Adrenal gland (tissue), 12 donors: ENCODE measurements around the gene FOSL1. TPM values are rescaled to one million over a fixed set of nuclear protein-coding genes. Genes with fewer than 3 reads are reported as not detected.

Source experiments
- DNase-seq, 7 donors: peaks; one replicate each; pipeline ENCODE4 v3.0.0-alpha.2; 2019 to 2020
- H3K27ac ChIP-seq, 5 donors: fragments of 200-600 bp; sonication (generic) in 4 of 5; 1 replicate in 3 of 5; 2 replicates in 2 of 5; pipeline versions ENCODE4 v1.5.1 to v1.8.0; 2016 to 2020; ENCODE audit warnings: mild to moderate bottlenecking in 1 of 5
- H3K27me3 ChIP-seq: fragments of 200-600 bp; 2 replicates; pipeline ENCODE4 v1.8.0; 2021
- H3K36me3 ChIP-seq, 2 donors: fragments of 200-600 bp; replicated peaks in 1 of 2; 1 replicate in 1 of 2; 2 replicates in 1 of 2; pipeline versions ENCODE4 v1.5.1 to v1.8.0; 2018 to 2022
- H3K4me1 ChIP-seq, 2 donors: fragments of 200-600 bp; replicated peaks in 1 of 2; 1 replicate in 1 of 2; 2 replicates in 1 of 2; pipeline versions ENCODE4 v1.5.1 to v1.8.0; 2018 to 2021
- H3K4me3 ChIP-seq, 4 donors: fragments of 200-600 bp; sonication (generic) in 3 of 4; one replicate each; pipeline ENCODE4 v1.5.1; 2016 to 2018
- H3K9me3 ChIP-seq, 3 donors: fragments of 200-600 bp; sonication (generic) in 1 of 3; replicated peaks in 1 of 3; 1 replicate in 2 of 3; 2 replicates in 1 of 3; pipeline versions ENCODE4 v1.5.1 to v1.8.0; 2016 to 2021
- CTCF ChIP-seq, 6 experiments: fragments of 450-650 bp in 4 of 6; fragments of 200-600 bp in 2 of 6; sonication (generic) in 1 of 6; IDR thresholded peaks; 1 replicate in 5 of 6; 2 replicates in 1 of 6; pipeline versions ENCODE4 v1.5.1 to v1.8.0; 2016 to 2021; ENCODE audit warnings: antibody characterized with exemption in 6 of 6, mild to moderate bottlenecking in 2 of 6, moderate library complexity in 1 of 6
- POLR2A ChIP-seq, 2 donors: fragments of 450-650 bp; IDR thresholded peaks; one replicate each; pipeline ENCODE4 v1.6.1; 2017; ENCODE audit warnings: antibody characterized with exemption in 2 of 2, mild to moderate bottlenecking in 2 of 2, moderate library complexity in 1 of 2
- WGBS, 4 donors: extraction: QIAGEN DNeasy Blood & Tissue Kit in 2 of 4; methylation state at CpG; one replicate each; pipeline versions ENCODE4 v1.1.5 to v1.1.7; 2013 to 2017; 5-methylcytosine and 5-hydroxymethylcytosine counted together
- intact Hi-C, 2 donors: fragments of 100-400 bp; cut with DNase I; formaldehyde crosslinking; loops; one replicate each; pipeline versions ENCODE4 v1.14.1 to v1.15.0; 2022 to 2023
- polyA plus RNA-seq, 3 donors: library from polyadenylated mRNA; stranded (reverse); fragments of 200-250 nt in 2 of 3; fragments of 350-450 nt in 1 of 3; fragmentation: Illumina TruSeq in 1 of 3; extraction: RNeasy Lipid Tissue Mini Kit (QIAGEN cat#74804) in 1 of 3; gene quantifications; one replicate each; pipeline ENCODE4 v1.2.3, GENCODE V29; 2013 to 2014
- total RNA-seq, 9 donors: library from RNA; depleted of rRNA in 4 of 9; stranded (reverse); fragments of >200 nt in 4 of 9; fragments of 120-200 nt in 1 of 9; fragmentation: NEBNext Ultra II Directional in 1 of 9; extraction: Animal tissue kit (Norgen Biotek cat#: 25700) in 1 of 9; gene quantifications; one replicate each; pipeline versions ENCODE4 v1.1.0 to v1.2.4, GENCODE V29; 2013 to 2023
- donor health status: healthy with polysubstance abuse.
- donor health status: Bipolar disorder and iron deficiency.
- donor health status: DM: yes; HTN: yes; CAD: no.
- donor health status: DM: no; HTN: no; CAD: no.
- donor health status: DM: no; HTN: no; CAD: no.
- donor health status: DM: yes; HTN: yes; CAD: no.

FOSL1 gene
- total and polyA plus RNA-seq, 12 donors, result 2.7 to 34.4 (median 5.4) TPM

- Histone ChIP-seq H3K4me1 (peaks cover 35 to 54% of the 10 kb centered on the region in 2 donors), H3K27me3 (no peaks in the 10 kb centered on the region), H3K27ac (peak overlapping the region; percentile 19 to 95 (median 86)), H3K36me3 (peaks cover 0 to 5% of the 10 kb centered on the region in 2 donors), H3K4me3 (no peak overlapping the region), H3K9me3 (no peaks in the 10 kb centered on the region)
- TF ChIP-seq POLR2A (IDR thresholded peaks at IDR 0.05) (no peak), CTCF (IDR thresholded peaks at IDR 0.05) (no peak)
- 72 to 82% (median 75%) methylated on average over 5 to 7 of the region's 7 CpGs for WGBS, 4 donors
- intact Hi-C loops, result no loop called here
- no peak for DNase-seq
Measured at GRCh38 chr11:65916391-65916790, 16.2 kb upstream of the FOSL1 start.

- DNase-seq, result peak; percentile 90 to 99 (median 96)
Measured at GRCh38 chr11:65915821-65916251, 15.6 kb upstream of the FOSL1 start.

GRCh38 chr11:65915101-65915820, 15.1 kb upstream of the FOSL1 start:
- DNase-seq, result peak in 2 of 7 donors; percentile 32 to 39
- Histone ChIP-seq H3K36me3 (no peaks in the 10 kb centered on the region), H3K4me3 (no peak overlapping the region), H3K27me3 (no peaks in the 10 kb centered on the region), H3K9me3 (no peaks in the 10 kb centered on the region), H3K27ac (peak overlapping the region in 4 of 5 donors; percentile 64 to 95 (median 89)), H3K4me1 (peaks cover 31 to 47% of the 10 kb centered on the region in 2 donors)
- intact Hi-C loops, result no loop called here
- 44 to 58% (median 47%) methylated on average over 8 to 10 of the region's 10 CpGs for WGBS, 4 donors
- TF ChIP-seq POLR2A (IDR thresholded peaks at IDR 0.05) (no peak), CTCF (IDR thresholded peaks at IDR 0.05) (no peak)

More at GRCh38 chr11:65915821-65916251, 15.6 kb upstream of the FOSL1 start:
- Histone ChIP-seq H3K27ac (peak overlapping the region; percentile 19 to 95 (median 86)), H3K36me3 (peaks cover 0 to 4% of the 10 kb centered on the region in 2 donors), H3K27me3 (no peaks in the 10 kb centered on the region), H3K9me3 (no peaks in the 10 kb centered on the region), H3K4me3 (no peak overlapping the region), H3K4me1 (peaks cover 35 to 52% of the 10 kb centered on the region in 2 donors)
- TF ChIP-seq CTCF (IDR thresholded peaks at IDR 0.05) (no peak), POLR2A (IDR thresholded peaks at IDR 0.05) (peak in 1 of 2 donors; percentile 69)
- WGBS, 4 donors, result 10 to 29% (median 15%) methylated on average over 2 to 13 of the region's 13 CpGs
- intact Hi-C loops, result no loop called here

- intact Hi-C loops, result no loop called here
- H3K9me3 ChIP-seq, result no peaks in the 10 kb centered on the region
- WGBS, 4 donors, result 55 to 76% (median 62%) methylated on average over 4 of the region's 4 CpGs
- no peak for DNase-seq
- TF ChIP-seq CTCF (IDR thresholded peaks at IDR 0.05) (no peak), POLR2A (IDR thresholded peaks at IDR 0.05) (no peak)
- H3K4me1 ChIP-seq, result peaks cover 23 to 38% of the 10 kb centered on the region in 2 donors
- no peaks in the 10 kb centered on the region for H3K36me3 ChIP-seq
- no peak overlapping the region for H3K4me3 ChIP-seq
- H3K27ac ChIP-seq, result no peak overlapping the region
- no peaks in the 10 kb centered on the region for H3K27me3 ChIP-seq
Measured at GRCh38 chr11:65912845-65913244, 12.7 kb upstream of the FOSL1 start.
